BJ (cell line): Measurements from ENCODE around the gene NOC3L. TPM values are rescaled to one million over a fixed set of nuclear protein-coding genes. Genes with fewer than 3 reads are reported as not detected.
A peak's percentile ranks its signal among the peaks of the same experiment; 100 is the strongest.

Experiments
- CTCF ChIA-PET: fragments of 350-600 bp; formaldehyde crosslinking; extraction: SDS; loops from one replicate; lab custom pipeline; 2021; ENCODE audit warnings: antibody characterized with exemption, inconsistent platforms; lab: Yijun Ruan, JAX
- POLR2A ChIA-PET: fragments of 300-600 bp; sonication (Branson Sonifier 250); formaldehyde crosslinking; extraction: SDS; loops from one replicate; lab custom pipeline; 2021; ENCODE audit warnings: antibody characterized with exemption; lab: Charles Lee
- DNase-seq: peaks from one replicate; pipeline ENCODE4 v3.0.0-alpha.2; 2011; ENCODE audit warnings: low read depth
- H3K27me3 ChIP-seq: 2 replicates; pipeline ENCODE4 v1.6.0; 2011; ENCODE audit warnings: low read length; ENCODE audit not compliant: control insufficient read depth, insufficient read depth
- H3K36me3 ChIP-seq: 2 replicates; pipeline ENCODE4 v1.5.1; 2011; ENCODE audit warnings: low read length; ENCODE audit not compliant: control insufficient read depth, insufficient read depth
- H3K4me3 ChIP-seq: 2 replicates; pipeline ENCODE4 v1.5.1; 2011; ENCODE audit warnings: low read depth, mild to moderate bottlenecking, control low read depth, low read length
- CTCF ChIP-seq: IDR thresholded peaks from 2 replicates; pipeline ENCODE4 v1.5.1; 2011; ENCODE audit warnings: low read depth, mild to moderate bottlenecking, control low read depth, inconsistent platforms, low read length, moderate library complexity; ENCODE audit not compliant: insufficient read depth
- polyA plus RNA-seq: library from polyadenylated mRNA; depleted of rRNA; stranded (reverse); fragments of >200 nt; gene quantifications from 2 replicates; pipeline ENCODE4 v1.2.3, GENCODE V29; 2011

Gene NOC3L
- polyA plus RNA-seq, 1 experiment: 5.6 TPM

DNA sequence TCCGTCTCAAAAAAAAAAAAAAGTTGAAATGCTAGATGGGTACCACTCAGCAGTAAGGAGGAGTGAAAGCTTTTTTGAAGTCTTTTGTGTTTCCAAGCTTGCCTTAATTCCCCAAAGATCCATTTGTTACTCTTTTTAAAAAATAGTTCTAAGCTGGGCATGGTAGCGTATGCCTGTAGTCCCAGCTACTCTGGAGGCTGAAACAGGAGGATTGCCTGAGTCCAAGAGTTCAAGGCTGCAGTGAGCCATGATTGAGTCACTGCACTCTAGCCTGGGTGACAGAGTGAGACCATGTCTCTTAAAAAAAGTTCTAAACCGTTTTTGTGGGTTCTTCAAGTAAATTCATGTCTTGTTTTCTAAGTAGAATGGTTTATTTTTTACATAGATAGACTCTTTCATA is 44.9 kb upstream of the NOC3L start:
- no peak for TF ChIP-seq CTCF
- POLR2A ChIA-PET: no interaction called here
- H3K4me3 ChIP-seq: no peak overlapping the region
- H3K36me3 ChIP-seq: no peaks in the 10 kb centered on the region
- H3K27me3 ChIP-seq: no peaks in the 10 kb centered on the region
- CTCF ChIA-PET: interaction anchor here (0.9 to 1.3 kb wide), 2 partner anchors 36 to 38 kb away, joined by 3 read pairs; no protein-coding TSS in a partner anchor
- DNase-seq: no peak

DNA sequence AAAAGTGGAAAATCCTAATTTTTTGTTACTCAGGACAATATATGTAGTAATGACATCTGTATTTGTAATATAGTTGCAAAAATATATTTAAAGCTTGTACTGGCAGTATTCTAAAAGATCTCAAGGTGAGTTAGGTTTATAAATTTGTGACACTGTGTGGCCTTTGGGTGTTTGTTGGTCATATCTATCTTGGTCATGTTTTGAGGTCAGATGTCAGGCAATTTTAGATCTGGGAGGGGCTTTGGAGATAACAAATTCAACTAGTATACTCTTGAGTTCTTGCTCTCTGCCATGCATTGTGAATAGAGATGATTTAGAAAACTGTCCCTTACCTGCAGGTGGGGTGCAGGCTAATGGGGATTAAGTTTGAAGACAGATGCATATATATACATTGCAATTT is 42.7 kb upstream of the NOC3L start:
- Histone ChIP-seq H3K36me3 (no peaks in the 10 kb centered on the region), H3K27me3 (no peaks in the 10 kb centered on the region), H3K4me3 (no peak overlapping the region)
- no peak for TF ChIP-seq CTCF
- CTCF ChIA-PET: interaction anchor here (1.1 kb wide), 1 partner anchor 11 kb away, joined by 4 read pairs; no protein-coding TSS in a partner anchor
- POLR2A ChIA-PET: no interaction called here
- DNase-seq: no peak

DNA sequence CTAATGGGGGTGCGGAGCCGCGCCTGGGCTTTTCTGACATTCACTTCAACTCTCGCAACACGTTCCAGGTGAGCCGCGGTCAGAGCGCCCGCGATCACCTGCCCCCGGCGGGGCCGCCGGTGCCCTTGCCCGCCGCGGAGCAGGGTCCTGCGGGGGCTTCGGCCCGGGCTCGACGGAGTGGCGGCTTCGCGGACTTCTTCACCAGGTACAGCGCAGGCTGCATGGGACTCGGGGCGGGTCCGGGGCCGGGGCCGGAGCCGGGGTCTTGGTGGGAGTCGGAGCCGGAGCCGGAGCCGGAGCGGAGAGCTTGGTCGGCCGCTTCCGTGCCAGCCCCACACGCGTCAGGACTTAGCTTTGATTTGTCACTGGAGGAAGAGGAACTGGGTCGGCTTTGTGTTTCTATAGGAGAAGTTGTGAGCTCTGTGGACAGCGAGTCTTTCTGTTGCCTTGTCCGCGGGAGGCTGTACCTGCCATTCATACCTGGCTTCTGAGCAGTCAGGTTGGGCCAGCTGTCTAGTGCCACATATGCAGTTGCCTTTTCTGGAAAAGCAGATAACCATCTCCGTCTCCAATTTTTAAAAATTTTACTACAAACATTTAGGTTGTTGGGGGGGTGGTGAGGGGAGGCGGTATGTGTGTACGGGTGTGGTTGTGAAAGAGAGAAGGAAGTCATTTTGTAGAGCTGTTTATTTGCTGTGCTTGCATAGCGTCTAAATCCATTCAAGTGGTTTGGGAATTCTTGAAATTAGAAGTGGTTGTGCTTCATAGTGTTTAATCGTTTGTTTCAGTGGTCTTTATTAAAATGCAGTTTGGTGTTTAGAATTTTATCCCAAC is 40.9 kb upstream of the NOC3L start:
- DNase-seq: no peak
- no peak for TF ChIP-seq CTCF
- Histone ChIP-seq H3K4me3 (peak overlapping the region; percentile 81), H3K27me3 (no peaks in the 10 kb centered on the region), H3K36me3 (no peaks in the 10 kb centered on the region)
- POLR2A ChIA-PET: interaction anchor here (0.7 kb wide), 1 partner anchor 39 kb away, joined by 4 read pairs; no protein-coding TSS in a partner anchor
- CTCF ChIA-PET: interaction anchor here (1.0 to 1.7 kb wide), 2 partner anchors 40 to 41 kb away, joined by 3 to 4 read pairs; partner anchors contain the start of gene NOC3L

- TF ChIP-seq CTCF: no peak
- H3K27me3 ChIP-seq: no peaks in the 10 kb centered on the region
- ChIA-PET CTCF (interaction anchor here (1.0 to 1.7 kb wide), 5 partner anchors 9 to 41 kb away, joined by 3 to 10 read pairs (median 4); partner anchors contain the start of gene NOC3L), POLR2A (interaction anchor here (0.7 kb wide), 1 partner anchor 45 kb away, joined by 3 read pairs; no protein-coding TSS in a partner anchor)
- peak overlapping the region; percentile 81 for H3K4me3 ChIP-seq
- DNase-seq: no peak
- H3K36me3 ChIP-seq: no peaks in the 10 kb centered on the region
Observed at GRCh38 chr10:94402843-94403379, 40.2 kb upstream of the NOC3L start.
